ENCODE data around the gene SLC35F1. TPM values are rescaled to one million over a fixed set of nuclear protein-coding genes. Genes with fewer than 3 reads are reported as not detected.

The SLC35F1 gene
- polyA plus RNA-seq, 1 donor from 2014 or later: 35.1 TPM

DNA sequence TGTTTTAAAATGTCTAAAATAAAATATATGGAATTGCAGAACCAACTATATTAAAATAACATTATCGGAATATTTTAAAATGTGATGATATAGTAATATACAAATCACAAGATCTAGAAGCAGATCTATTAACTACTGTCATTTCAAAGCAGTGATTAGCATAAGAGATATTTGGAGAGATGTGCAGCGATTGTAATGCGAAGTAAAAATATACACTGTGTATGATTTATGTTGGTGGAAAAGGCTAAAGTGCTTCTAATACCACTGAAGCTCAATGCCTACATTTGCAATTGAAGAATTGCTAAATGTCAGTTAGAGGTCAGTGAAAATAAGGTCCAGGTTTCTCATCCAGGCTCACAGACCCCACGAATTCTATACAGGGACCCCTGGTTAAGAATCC is 392.4 kb downstream of the SLC35F1 start:
- Histone ChIP-seq H3K4me3 (ENCODE audit: low read length) (no peak overlapping the region), H3K79me2 (replicated peaks; ENCODE audit: insufficient read depth, low read length) (no peaks in the 10 kb centered on the region), H2AFZ (ENCODE audit: low read depth, low read length) (no peak overlapping the region), H3K27ac (ENCODE audit: low read length) (no peak overlapping the region), H3K4me2 (ENCODE audit: low read length) (no peak overlapping the region), H3K27me3 (ENCODE audit: insufficient read depth, low read depth, low read length) (no peaks in the 10 kb centered on the region), H3F3A (ENCODE audit: insufficient read depth, low read length, poor library complexity, severe bottlenecking) (no peaks in the 10 kb centered on the region), H4K20me1 (ENCODE audit: insufficient read depth) (no peaks in the 10 kb centered on the region), H3K9ac (ENCODE audit: low read length) (no peak overlapping the region), H3K36me3 (ENCODE audit: insufficient read depth, low read length) (no peaks in the 10 kb centered on the region), H3K9me2 (ENCODE audit: insufficient read depth, low read length) (no peaks in the 10 kb centered on the region), H3K9me3 (ENCODE audit: low read length) (no peaks in the 10 kb centered on the region)
- TF ChIP-seq, protein P1, sequence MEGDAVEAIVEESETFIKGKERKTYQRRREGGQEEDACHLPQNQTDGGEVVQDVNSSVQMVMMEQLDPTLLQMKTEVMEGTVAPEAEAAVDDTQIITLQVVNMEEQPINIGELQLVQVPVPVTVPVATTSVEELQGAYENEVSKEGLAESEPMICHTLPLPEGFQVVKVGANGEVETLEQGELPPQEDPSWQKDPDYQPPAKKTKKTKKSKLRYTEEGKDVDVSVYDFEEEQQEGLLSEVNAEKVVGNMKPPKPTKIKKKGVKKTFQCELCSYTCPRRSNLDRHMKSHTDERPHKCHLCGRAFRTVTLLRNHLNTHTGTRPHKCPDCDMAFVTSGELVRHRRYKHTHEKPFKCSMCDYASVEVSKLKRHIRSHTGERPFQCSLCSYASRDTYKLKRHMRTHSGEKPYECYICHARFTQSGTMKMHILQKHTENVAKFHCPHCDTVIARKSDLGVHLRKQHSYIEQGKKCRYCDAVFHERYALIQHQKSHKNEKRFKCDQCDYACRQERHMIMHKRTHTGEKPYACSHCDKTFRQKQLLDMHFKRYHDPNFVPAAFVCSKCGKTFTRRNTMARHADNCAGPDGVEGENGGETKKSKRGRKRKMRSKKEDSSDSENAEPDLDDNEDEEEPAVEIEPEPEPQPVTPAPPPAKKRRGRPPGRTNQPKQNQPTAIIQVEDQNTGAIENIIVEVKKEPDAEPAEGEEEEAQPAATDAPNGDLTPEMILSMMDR (IDR thresholded peaks at IDR 0.05; ENCODE audit: poor library complexity, severe bottlenecking): no peak
- TF ChIP-seq, protein P2, sequence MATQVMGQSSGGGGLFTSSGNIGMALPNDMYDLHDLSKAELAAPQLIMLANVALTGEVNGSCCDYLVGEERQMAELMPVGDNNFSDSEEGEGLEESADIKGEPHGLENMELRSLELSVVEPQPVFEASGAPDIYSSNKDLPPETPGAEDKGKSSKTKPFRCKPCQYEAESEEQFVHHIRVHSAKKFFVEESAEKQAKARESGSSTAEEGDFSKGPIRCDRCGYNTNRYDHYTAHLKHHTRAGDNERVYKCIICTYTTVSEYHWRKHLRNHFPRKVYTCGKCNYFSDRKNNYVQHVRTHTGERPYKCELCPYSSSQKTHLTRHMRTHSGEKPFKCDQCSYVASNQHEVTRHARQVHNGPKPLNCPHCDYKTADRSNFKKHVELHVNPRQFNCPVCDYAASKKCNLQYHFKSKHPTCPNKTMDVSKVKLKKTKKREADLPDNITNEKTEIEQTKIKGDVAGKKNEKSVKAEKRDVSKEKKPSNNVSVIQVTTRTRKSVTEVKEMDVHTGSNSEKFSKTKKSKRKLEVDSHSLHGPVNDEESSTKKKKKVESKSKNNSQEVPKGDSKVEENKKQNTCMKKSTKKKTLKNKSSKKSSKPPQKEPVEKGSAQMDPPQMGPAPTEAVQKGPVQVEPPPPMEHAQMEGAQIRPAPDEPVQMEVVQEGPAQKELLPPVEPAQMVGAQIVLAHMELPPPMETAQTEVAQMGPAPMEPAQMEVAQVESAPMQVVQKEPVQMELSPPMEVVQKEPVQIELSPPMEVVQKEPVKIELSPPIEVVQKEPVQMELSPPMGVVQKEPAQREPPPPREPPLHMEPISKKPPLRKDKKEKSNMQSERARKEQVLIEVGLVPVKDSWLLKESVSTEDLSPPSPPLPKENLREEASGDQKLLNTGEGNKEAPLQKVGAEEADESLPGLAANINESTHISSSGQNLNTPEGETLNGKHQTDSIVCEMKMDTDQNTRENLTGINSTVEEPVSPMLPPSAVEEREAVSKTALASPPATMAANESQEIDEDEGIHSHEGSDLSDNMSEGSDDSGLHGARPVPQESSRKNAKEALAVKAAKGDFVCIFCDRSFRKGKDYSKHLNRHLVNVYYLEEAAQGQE (IDR thresholded peaks at IDR 0.05; ENCODE audit: borderline replicate concordance): no peak
- TF ChIP-seq POLR2AphosphoS5 (IDR thresholded peaks at IDR 0.05): no peak
- no peak for TF ChIP-seq EP300 (conservative IDR thresholded peaks at IDR 0.05; ENCODE audit: poor library complexity, severe bottlenecking)
- no peak for TF ChIP-seq MXI1 (conservative IDR thresholded peaks at IDR 0.05; ENCODE audit: poor library complexity, severe bottlenecking)
- TF ChIP-seq EZH2 (IDR thresholded peaks at IDR 0.05; ENCODE audit: borderline replicate concordance, insufficient read depth, low read length, poor library complexity, severe bottlenecking): no peak
- TF ChIP-seq SMC3 (conservative IDR thresholded peaks at IDR 0.05; ENCODE audit: poor library complexity): no peak

DNA sequence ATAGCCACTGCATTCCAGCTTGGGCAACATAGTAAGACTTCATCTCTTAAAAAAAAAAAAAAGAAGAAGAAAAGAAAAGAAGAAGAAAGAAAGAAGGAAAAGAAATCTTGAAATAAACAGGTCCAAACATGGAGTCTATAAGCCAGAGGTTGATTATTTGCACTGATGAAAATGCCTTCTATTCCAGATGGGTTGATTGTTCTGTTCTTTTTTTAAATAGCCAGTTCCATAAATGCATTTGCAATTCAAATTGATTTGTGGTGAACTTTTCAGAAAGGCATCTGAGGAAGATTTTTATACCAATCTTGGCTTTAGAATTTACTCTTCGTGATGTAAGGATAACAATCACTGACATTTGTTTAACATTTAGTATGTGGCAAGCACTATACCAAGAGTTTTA is 397.3 kb downstream of the SLC35F1 start:
- Histone ChIP-seq H3K4me3 (ENCODE audit: low read length) (no peak overlapping the region), H3K9ac (ENCODE audit: low read length) (no peak overlapping the region), H3F3A (ENCODE audit: insufficient read depth, low read length, poor library complexity, severe bottlenecking) (peaks cover 7% of the 10 kb centered on the region)

More for the DNA sequence above, 397.3 kb downstream of the SLC35F1 start:
- no peak overlapping the region for H3K27ac ChIP-seq (ENCODE audit: low read length)
- no peaks in the 10 kb centered on the region for H3K79me2 ChIP-seq (replicated peaks; ENCODE audit: insufficient read depth, low read length)
- no peaks in the 10 kb centered on the region for H3K27me3 ChIP-seq (ENCODE audit: insufficient read depth, low read depth, low read length)
- no peaks in the 10 kb centered on the region for H3K9me2 ChIP-seq (ENCODE audit: insufficient read depth, low read length)
- no peaks in the 10 kb centered on the region for H3K36me3 ChIP-seq (ENCODE audit: insufficient read depth, low read length)
- TF ChIP-seq MXI1 (conservative IDR thresholded peaks at IDR 0.05; ENCODE audit: poor library complexity, severe bottlenecking) (no peak), RAD21 (conservative IDR thresholded peaks at IDR 0.05) (no peak), TAF1 (IDR thresholded peaks at IDR 0.05; ENCODE audit: low read depth) (no peak), EZH2 (IDR thresholded peaks at IDR 0.05; ENCODE audit: borderline replicate concordance, insufficient read depth, low read length, poor library complexity, severe bottlenecking) (no peak), EP300 (conservative IDR thresholded peaks at IDR 0.05; ENCODE audit: poor library complexity, severe bottlenecking) (no peak), SMC3 (conservative IDR thresholded peaks at IDR 0.05; ENCODE audit: poor library complexity) (no peak), POLR2AphosphoS5 (IDR thresholded peaks at IDR 0.05) (no peak)
- TF ChIP-seq, protein P1 (IDR thresholded peaks at IDR 0.05; ENCODE audit: poor library complexity, severe bottlenecking): no peak
- TF ChIP-seq, protein P2 (IDR thresholded peaks at IDR 0.05; ENCODE audit: borderline replicate concordance): no peak
- H3K4me2 ChIP-seq (ENCODE audit: low read length): no peak overlapping the region
- no peaks in the 10 kb centered on the region for H4K20me1 ChIP-seq (ENCODE audit: insufficient read depth)
- no peaks in the 10 kb centered on the region for H3K9me3 ChIP-seq (ENCODE audit: low read length)
- no peak overlapping the region for H2AFZ ChIP-seq (ENCODE audit: low read depth, low read length)

All from neural cell (in vitro differentiated cells).